CD4-positive, CD25-positive, alpha-beta regulatory T cell (primary cell): ENCODE results near the gene RALGAPB. TPM values are rescaled to one million over a fixed set of nuclear protein-coding genes. Genes with fewer than 3 reads are reported as not detected.
A peak's percentile ranks its signal among the peaks of the same experiment; 100 is the strongest.
"Not testable (repeated sequence)": the region's sequence is repeated elsewhere in the genome, so short reads cannot be mapped to it uniquely, and the experiment has no call there.

Source experiments
- ATAC-seq, 2 donors: fragments of 150-1000 bp; cut with Tn5 transposase; one replicate each; pipeline ENCODE4 v1.10.0; 2021; ENCODE audit warnings: low read depth in 2 of 2, moderate number of reproducible peaks in 2 of 2, moderate library complexity in 1 of 2
- DNase-seq, 3 donors: peaks; one replicate each; pipeline versions ENCODE4 v3.0.0 to v3.0.0-alpha.2; 2012 to 2022; ENCODE audit warnings: mixed read lengths in 1 of 3
- H3K27ac ChIP-seq: one replicate; pipeline ENCODE4 v1.7.0; 2013; ENCODE audit warnings: mild to moderate bottlenecking, low read length; ENCODE audit not compliant: insufficient read depth, poor library complexity, severe bottlenecking
- H3K27me3 ChIP-seq: one replicate; pipeline ENCODE4 v1.7.0; 2013; ENCODE audit warnings: low read length; ENCODE audit not compliant: control insufficient read depth, insufficient read depth
- H3K36me3 ChIP-seq: one replicate; pipeline ENCODE4 v1.7.0; 2013; ENCODE audit warnings: mild to moderate bottlenecking, low read length, moderate library complexity; ENCODE audit not compliant: control insufficient read depth, insufficient read depth
- H3K4me1 ChIP-seq: 2 replicates; pipeline ENCODE4 v1.7.0; 2013; ENCODE audit warnings: mild to moderate bottlenecking, low read length; ENCODE audit not compliant: insufficient read depth, control insufficient read depth, poor library complexity, severe bottlenecking
- H3K4me3 ChIP-seq: one replicate; pipeline ENCODE4 v1.7.0; 2013; ENCODE audit warnings: low read depth, mild to moderate bottlenecking, low read length, moderate library complexity
- H3K9me3 ChIP-seq, 2 experiments: 1 replicate in 1 of 2; 2 replicates in 1 of 2; pipeline ENCODE4 v1.7.0; 2013; ENCODE audit warnings: low read length in 2 of 2, mild to moderate bottlenecking in 1 of 2, moderate library complexity in 1 of 2; ENCODE audit not compliant: control insufficient read depth in 2 of 2
- H3K27ac Mint-ChIP-seq, 3 donors: one replicate each; pipeline ENCODE4 v1.8.0; 2020 to 2022; ENCODE audit warnings: mild to moderate bottlenecking in 3 of 3, mixed read lengths in 3 of 3, moderate library complexity in 2 of 3
- H3K27me3 Mint-ChIP-seq: one replicate; pipeline ENCODE4 v1.8.0; 2022; ENCODE audit warnings: mild to moderate bottlenecking, mixed read lengths
- H3K36me3 Mint-ChIP-seq: one replicate; pipeline ENCODE4 v1.8.0; 2020; ENCODE audit warnings: mixed read lengths
- H3K4me1 Mint-ChIP-seq, 4 donors: one replicate each; pipeline ENCODE4 v1.8.0; 2020 to 2022; ENCODE audit warnings: mixed read lengths in 4 of 4, mild to moderate bottlenecking in 1 of 4
- H3K4me3 Mint-ChIP-seq, 4 donors: one replicate each; pipeline ENCODE4 v1.8.0; 2020 to 2022; ENCODE audit warnings: mild to moderate bottlenecking in 4 of 4, mixed read lengths in 4 of 4, moderate library complexity in 3 of 4
- H3K9me3 Mint-ChIP-seq, 7 donors: one replicate each; pipeline ENCODE4 v1.8.0; 2020 to 2022; ENCODE audit warnings: mixed read lengths in 7 of 7, mild to moderate bottlenecking in 3 of 7, moderate library complexity in 2 of 7
- polyA plus RNA-seq, 4 donors: library from polyadenylated mRNA; unstranded; fragments of 300-500 nt; fragmentation: Illumina TruSeq; gene quantifications; one replicate each; pipeline ENCODE4 v1.2.3, GENCODE V29; 2021
- total RNA-seq: library from RNA; stranded (reverse); gene quantifications from one replicate; pipeline ENCODE4 v1.2.3, GENCODE V29; 2022

The RALGAPB gene
- total and polyA plus RNA-seq, 5 donors from 2014 or later = 10.7 to 59.1 (median 11.1) TPM

GRCh38 chr20:38460040-38460623, 12.5 kb upstream of the RALGAPB start:
- no peak overlapping the region for H3K4me3 Mint-ChIP-seq
- Histone ChIP-seq H3K27ac (no peak overlapping the region), H3K27me3 (no peaks in the 10 kb centered on the region), H3K4me3 (no peak overlapping the region), H3K36me3 (no peaks in the 10 kb centered on the region), H3K9me3 (no peaks in the 10 kb centered on the region), H3K4me1 (no peaks in the 10 kb centered on the region)
- H3K36me3 Mint-ChIP-seq = no peaks in the 10 kb centered on the region
- no peak for ATAC-seq
- no peaks in the 10 kb centered on the region for H3K9me3 Mint-ChIP-seq
- H3K4me1 Mint-ChIP-seq = no peaks in the 10 kb centered on the region
- DNase-seq = no peak
- peaks cover 11% of the 10 kb centered on the region for H3K27me3 Mint-ChIP-seq
- H3K27ac Mint-ChIP-seq = no peak overlapping the region

- not testable (repeated sequence) for H3K4me3 Mint-ChIP-seq, H3K27me3 ChIP-seq, H3K27ac ChIP-seq, H3K36me3 Mint-ChIP-seq, H3K9me3 ChIP-seq, H3K4me1 Mint-ChIP-seq, H3K9me3 Mint-ChIP-seq, ATAC-seq, H3K36me3 ChIP-seq, H3K4me3 ChIP-seq, H3K27ac Mint-ChIP-seq, H3K4me1 ChIP-seq, DNase-seq
- peaks cover 11% of the 10 kb centered on the region for H3K27me3 Mint-ChIP-seq
These were observed 12.0 kb upstream of the RALGAPB start for GRCh38 chr20:38460631-38461030.

GRCh38 chr20:38461167-38461566, 11.5 kb upstream of the RALGAPB start:
- not testable (repeated sequence) for H3K9me3 Mint-ChIP-seq, H3K4me1 ChIP-seq, H3K36me3 Mint-ChIP-seq, H3K27me3 ChIP-seq, H3K4me1 Mint-ChIP-seq, H3K4me3 Mint-ChIP-seq, H3K9me3 ChIP-seq, ATAC-seq, H3K27me3 Mint-ChIP-seq, H3K4me3 ChIP-seq, DNase-seq, H3K36me3 ChIP-seq, H3K27ac Mint-ChIP-seq, H3K27ac ChIP-seq

- H3K4me1 Mint-ChIP-seq, H3K27me3 Mint-ChIP-seq, H3K36me3 Mint-ChIP-seq, DNase-seq, H3K36me3 ChIP-seq, H3K4me3 ChIP-seq, ATAC-seq, H3K4me3 Mint-ChIP-seq, H3K27me3 ChIP-seq, H3K4me1 ChIP-seq, H3K9me3 ChIP-seq, H3K9me3 Mint-ChIP-seq, H3K27ac ChIP-seq: not testable (repeated sequence)
- H3K27ac Mint-ChIP-seq = peak overlapping the region in 1 of 3 donors; percentile 48
These were observed 11.1 kb upstream of the RALGAPB start for GRCh38 chr20:38461569-38461968.

GRCh38 chr20:38466171-38466570, 6.5 kb upstream of the RALGAPB start:
- Histone ChIP-seq H3K27me3 (no peaks in the 10 kb centered on the region), H3K27ac (no peak overlapping the region), H3K4me1 (no peaks in the 10 kb centered on the region), H3K36me3 (no peaks in the 10 kb centered on the region), H3K4me3 (no peak overlapping the region), H3K9me3 (no peaks in the 10 kb centered on the region)
- H3K4me3 Mint-ChIP-seq = no peak overlapping the region
- ATAC-seq (no peak), DNase-seq (no peak)
- H3K4me1 Mint-ChIP-seq = no peaks in the 10 kb centered on the region
- peaks cover 5% of the 10 kb centered on the region for H3K27me3 Mint-ChIP-seq
- no peak overlapping the region for H3K27ac Mint-ChIP-seq
- H3K36me3 Mint-ChIP-seq = no peaks in the 10 kb centered on the region
- no peaks in the 10 kb centered on the region for H3K9me3 Mint-ChIP-seq

GRCh38 chr20:38466983-38467382, 5.7 kb upstream of the RALGAPB start:
- no peaks in the 10 kb centered on the region for H3K9me3 Mint-ChIP-seq
- peaks cover 0 to 4% (median 3%) of the 10 kb centered on the region in 4 donors for H3K4me1 Mint-ChIP-seq
- Histone ChIP-seq H3K27me3 (no peaks in the 10 kb centered on the region), H3K9me3 (no peaks in the 10 kb centered on the region), H3K27ac (no peak overlapping the region), H3K4me1 (peaks cover 3% of the 10 kb centered on the region), H3K4me3 (no peak overlapping the region), H3K36me3 (no peaks in the 10 kb centered on the region)
- no peaks in the 10 kb centered on the region for H3K36me3 Mint-ChIP-seq
- H3K4me3 Mint-ChIP-seq = no peak overlapping the region
- no peak overlapping the region for H3K27ac Mint-ChIP-seq
- DNase-seq = no peak
- peaks cover 8% of the 10 kb centered on the region for H3K27me3 Mint-ChIP-seq
- ATAC-seq = no peak

- no peaks in the 10 kb centered on the region for H3K27me3 ChIP-seq
- H3K36me3 ChIP-seq = no peaks in the 10 kb centered on the region
- peaks cover 13 to 42% (median 34%) of the 10 kb centered on the region in 4 donors for H3K4me1 Mint-ChIP-seq
- no peak overlapping the region for H3K4me3 ChIP-seq
- H3K27ac ChIP-seq = no peak overlapping the region
- peaks cover 23% of the 10 kb centered on the region for H3K4me1 ChIP-seq
- DNase-seq (no peak), ATAC-seq (no peak)
- no peaks in the 10 kb centered on the region for H3K9me3 Mint-ChIP-seq
- H3K36me3 Mint-ChIP-seq = peaks cover 8% of the 10 kb centered on the region
- peak overlapping the region in 2 of 3 donors; percentile 90 to 96 for H3K27ac Mint-ChIP-seq
- H3K9me3 ChIP-seq = no peaks in the 10 kb centered on the region
- H3K4me3 Mint-ChIP-seq = peak overlapping the region in 3 of 4 donors; percentile 44 to 97 (median 90)
- H3K27me3 Mint-ChIP-seq = peaks cover 14% of the 10 kb centered on the region
These were observed 1.4 kb upstream of the RALGAPB start for GRCh38 chr20:38471245-38471644.

- H3K36me3 Mint-ChIP-seq = peaks cover 8% of the 10 kb centered on the region
- no peak for DNase-seq
- peaks cover 28% of the 10 kb centered on the region for H3K4me1 ChIP-seq
- H3K4me1 Mint-ChIP-seq = peaks cover 13 to 49% (median 41%) of the 10 kb centered on the region in 4 donors
- H3K9me3 Mint-ChIP-seq = no peaks in the 10 kb centered on the region
- H3K36me3 ChIP-seq = no peaks in the 10 kb centered on the region
- H3K27ac Mint-ChIP-seq = peak overlapping the region; percentile 90 to 96 (median 93)
- peak overlapping the region; percentile 86 for H3K4me3 ChIP-seq
- peak overlapping the region; percentile 89 to 97 (median 92) for H3K4me3 Mint-ChIP-seq
- peak; percentile 21 for ATAC-seq
- peak overlapping the region; percentile 87 for H3K27ac ChIP-seq
- no peaks in the 10 kb centered on the region for H3K9me3 ChIP-seq
- peaks cover 14% of the 10 kb centered on the region for H3K27me3 Mint-ChIP-seq
- H3K27me3 ChIP-seq = no peaks in the 10 kb centered on the region
These were observed 593 bp upstream of the RALGAPB start for GRCh38 chr20:38471987-38472512.
